Kidney (tissue), 14 donors: ENCODE measurements around the gene TEDC2. TPM values are rescaled to one million over a fixed set of nuclear protein-coding genes. Genes with fewer than 3 reads are reported as not detected.
"Not testable (repeated sequence)": the region's sequence is repeated elsewhere in the genome, so short reads cannot be mapped to it uniquely, and the experiment has no call there.

Experiments used
- DNase-seq, 5 donors: peaks; one replicate each; pipeline ENCODE4 v3.0.0-alpha.2; 2013 to 2020
- FAIRE-seq: peaks from 2 replicates; lab custom pipeline; 2012; peaks lifted over from hg19 to GRCh38; lab: Jason Lieb, UNC
- H3K27ac ChIP-seq, 2 donors: one replicate each; pipeline ENCODE4 v1.7.0; 2013; ENCODE audit warnings: low read depth in 2 of 2, low read length in 2 of 2, inconsistent platforms in 1 of 2
- H3K27me3 ChIP-seq: one replicate; pipeline ENCODE4 v1.7.1; 2013; ENCODE audit warnings: low read length, inconsistent platforms; ENCODE audit not compliant: control insufficient read depth, insufficient read depth
- H3K36me3 ChIP-seq, 3 donors: one replicate each; pipeline versions ENCODE4 v1.7.0 to v1.7.1; 2013; ENCODE audit warnings: low read length in 3 of 3, control low read depth in 1 of 3, inconsistent platforms in 1 of 3; ENCODE audit not compliant: insufficient read depth in 3 of 3, control insufficient read depth in 2 of 3
- H3K4me1 ChIP-seq, 3 donors: one replicate each; pipeline versions ENCODE4 v1.7.0 to v1.7.1; 2013; ENCODE audit warnings: low read length in 3 of 3, inconsistent platforms in 1 of 3, low read depth in 1 of 3; ENCODE audit not compliant: control insufficient read depth in 2 of 3, insufficient read depth in 2 of 3
- H3K4me3 ChIP-seq, 3 donors: one replicate each; pipeline versions ENCODE4 v1.7.0 to v1.8.1; 2013; ENCODE audit warnings: low read length in 3 of 3, control low read depth in 1 of 3, inconsistent platforms in 1 of 3
- H3K9ac ChIP-seq, 3 donors: one replicate each; pipeline versions ENCODE4 v1.7.0 to v1.7.1; 2013; ENCODE audit warnings: low read length in 3 of 3, control low read depth in 1 of 3, inconsistent platforms in 1 of 3
- H3K9me3 ChIP-seq, 3 donors: one replicate each; pipeline versions ENCODE4 v1.7.0 to v1.7.1; 2013; ENCODE audit warnings: low read length in 3 of 3, control low read depth in 1 of 3, inconsistent platforms in 1 of 3; ENCODE audit not compliant: control insufficient read depth in 2 of 3, insufficient read depth in 1 of 3
- CTCF ChIP-seq: IDR thresholded peaks from 3 replicates; pipeline ENCODE4 v1.5.1; 2012; ENCODE audit warnings: mild to moderate bottlenecking, moderate library complexity, borderline replicate concordance; ENCODE audit not compliant: insufficient read depth; ENCODE audit errors: extremely low read depth
- intact Hi-C: fragments of 100-400 bp; cut with DNase I; formaldehyde crosslinking; loops from one replicate; pipeline ENCODE4 v1.11.1; 2022
- polyA plus RNA-seq: library from polyadenylated mRNA; stranded (reverse); fragments of 350-450 nt; fragmentation: Illumina TruSeq; extraction: RNeasy Lipid Tissue Mini Kit (QIAGEN cat#74804); gene quantifications from one replicate; pipeline ENCODE4 v1.2.3, GENCODE V29; 2014; ENCODE audit warnings: low read depth, low replicate concordance; ENCODE audit not compliant: insufficient read depth
- total RNA-seq: library from RNA; stranded (reverse); fragmentation: NEBNext Ultra II Directional; extraction: Animal tissue kit (Norgen Biotek cat#: 25700); gene quantifications from one replicate; pipeline ENCODE4 v1.2.1, GENCODE V29; 2021
- donor health status: control.
- donor health status: control.
- donor health status: control.
- donor health status: control.
- donor health status: control.
- donor health status: DM: yes; HTN: yes; CAD: no.
- donor health status: Normal renal cell carcinoma (clear cell type).

Gene TEDC2
- total and polyA plus RNA-seq, 2 donors from 2014 or later, result 1.4 to 1.7 TPM

- Histone ChIP-seq H3K36me3 (no peaks in the 10 kb centered on the region), H3K4me3 (no peak overlapping the region), H3K27ac (peak overlapping the region; percentile 27 to 68), H3K9ac (peak overlapping the region in 2 of 3 donors; percentile 10 to 41), H3K27me3 (no peaks in the 10 kb centered on the region), H3K4me1 (peaks cover 0 to 51% (median 17%) of the 10 kb centered on the region in 3 donors), H3K9me3 (no peaks in the 10 kb centered on the region)
- FAIRE-seq, result no peak
- DNase-seq, result no peak
- TF ChIP-seq CTCF, result no peak
- intact Hi-C loops, result no loop called here
Observed at GRCh38 chr16:2477327-2477726, 17.4 kb downstream of the TEDC2 start.

- no peak overlapping the region for H3K27ac ChIP-seq
- no peaks in the 10 kb centered on the region for H3K27me3 ChIP-seq
- H3K36me3 ChIP-seq, result no peaks in the 10 kb centered on the region
- TF ChIP-seq CTCF, result no peak
- DNase-seq, result no peak
- FAIRE-seq, result no peak
- no peaks in the 10 kb centered on the region for H3K9me3 ChIP-seq
- H3K4me3 ChIP-seq, result no peak overlapping the region
- intact Hi-C loops, result no loop called here
- peaks cover 0 to 56% (median 17%) of the 10 kb centered on the region in 3 donors for H3K4me1 ChIP-seq
- H3K9ac ChIP-seq, result peak overlapping the region in 1 of 3 donors; percentile 26
Observed at GRCh38 chr16:2478279-2478678, 18.4 kb downstream of the TEDC2 start.

GRCh38 chr16:2479996-2480395, 20.1 kb downstream of the TEDC2 start:
- FAIRE-seq, result not testable (repeated sequence)

GRCh38 chr16:2480948-2481347, 21.0 kb downstream of the TEDC2 start:
- DNase-seq (peak in 1 of 5 donors; percentile 92), FAIRE-seq (no peak)
- intact Hi-C loops, result no loop called here
- Histone ChIP-seq H3K9ac (peak overlapping the region in 1 of 3 donors; percentile 51), H3K36me3 (no peaks in the 10 kb centered on the region), H3K9me3 (no peaks in the 10 kb centered on the region), H3K27me3 (no peaks in the 10 kb centered on the region), H3K4me3 (no peak overlapping the region), H3K4me1 (peaks cover 0 to 53% (median 17%) of the 10 kb centered on the region in 3 donors), H3K27ac (peak overlapping the region; percentile 55 to 85)
- no peak for TF ChIP-seq CTCF

More at GRCh38 chr16:2479996-2480395, 20.1 kb downstream of the TEDC2 start:
- H3K4me3 ChIP-seq, H3K36me3 ChIP-seq, H3K9ac ChIP-seq, H3K9me3 ChIP-seq, H3K27me3 ChIP-seq, intact Hi-C loops: not testable (repeated sequence)
- peaks cover 0 to 56% (median 17%) of the 10 kb centered on the region in 3 donors for H3K4me1 ChIP-seq
- H3K27ac ChIP-seq, result peak overlapping the region in 1 of 2 donors; percentile 55
- DNase-seq, result peak in 1 of 5 donors; percentile 41
